ENCODE measurements around the gene FALEC. TPM values are rescaled to one million over a fixed set of nuclear protein-coding genes. Genes with fewer than 3 reads are reported as not detected.

The FALEC gene
- total RNA-seq, 2 experiments from 2014 or later: not detected

GRCh38 chr1:150521196-150521968 is 5.8 kb downstream of the FALEC start:
- TF ChIP-seq, protein P1, sequence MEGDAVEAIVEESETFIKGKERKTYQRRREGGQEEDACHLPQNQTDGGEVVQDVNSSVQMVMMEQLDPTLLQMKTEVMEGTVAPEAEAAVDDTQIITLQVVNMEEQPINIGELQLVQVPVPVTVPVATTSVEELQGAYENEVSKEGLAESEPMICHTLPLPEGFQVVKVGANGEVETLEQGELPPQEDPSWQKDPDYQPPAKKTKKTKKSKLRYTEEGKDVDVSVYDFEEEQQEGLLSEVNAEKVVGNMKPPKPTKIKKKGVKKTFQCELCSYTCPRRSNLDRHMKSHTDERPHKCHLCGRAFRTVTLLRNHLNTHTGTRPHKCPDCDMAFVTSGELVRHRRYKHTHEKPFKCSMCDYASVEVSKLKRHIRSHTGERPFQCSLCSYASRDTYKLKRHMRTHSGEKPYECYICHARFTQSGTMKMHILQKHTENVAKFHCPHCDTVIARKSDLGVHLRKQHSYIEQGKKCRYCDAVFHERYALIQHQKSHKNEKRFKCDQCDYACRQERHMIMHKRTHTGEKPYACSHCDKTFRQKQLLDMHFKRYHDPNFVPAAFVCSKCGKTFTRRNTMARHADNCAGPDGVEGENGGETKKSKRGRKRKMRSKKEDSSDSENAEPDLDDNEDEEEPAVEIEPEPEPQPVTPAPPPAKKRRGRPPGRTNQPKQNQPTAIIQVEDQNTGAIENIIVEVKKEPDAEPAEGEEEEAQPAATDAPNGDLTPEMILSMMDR (IDR thresholded peaks at IDR 0.05): no peak
- CTCF ChIA-PET: interaction anchor here (4.8 kb wide), 1 partner anchor 11 kb away, joined by 22 read pairs; no protein-coding TSS in a partner anchor
- H3K36me3 Mint-ChIP-seq (ENCODE audit: low read depth): no peaks in the 10 kb centered on the region
- POLR2A ChIA-PET: no interaction called here
- no peak for ATAC-seq
- H3K27me3 Mint-ChIP-seq: no peaks in the 10 kb centered on the region
- H3K27ac Mint-ChIP-seq: no peak overlapping the region
- H3K4me3 Mint-ChIP-seq: no peak overlapping the region
- intact Hi-C loops (cut with micrococcal nuclease): no loop called here
- no peaks in the 10 kb centered on the region for H3K9me3 Mint-ChIP-seq
- H3K4me1 Mint-ChIP-seq (ENCODE audit: low read depth): peaks cover 5% of the 10 kb centered on the region
- DNase-seq: no peak

DNA sequence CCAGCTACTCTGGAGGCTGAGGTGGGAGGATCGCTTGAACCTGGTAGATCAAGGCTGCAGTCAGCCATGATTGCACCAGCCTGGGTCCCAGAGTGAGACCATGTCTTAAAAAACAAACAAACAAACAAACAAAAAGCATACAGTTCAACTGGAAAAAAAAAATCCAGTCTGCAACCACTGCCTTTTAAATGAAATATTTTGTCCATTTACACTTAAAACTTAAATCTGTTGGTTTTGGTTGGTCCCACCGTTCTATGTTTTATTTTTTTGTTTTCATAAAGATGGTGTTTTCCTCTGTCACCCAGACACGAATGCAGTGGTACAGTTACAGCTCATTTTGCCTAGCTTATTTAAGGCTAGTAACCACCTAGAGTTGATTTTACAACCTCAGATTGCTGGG is 9.8 kb downstream of the FALEC start:
- ChIA-PET CTCF (no interaction called here), POLR2A (interaction anchor here (0.5 kb wide), 1 partner anchor 63 kb away, joined by 3 read pairs; no protein-coding TSS in a partner anchor)
- no peak for ATAC-seq
- no peak for DNase-seq
- H3K4me3 Mint-ChIP-seq: no peak overlapping the region
- intact Hi-C loops (cut with micrococcal nuclease): no loop called here
- TF ChIP-seq, protein P1 (IDR thresholded peaks at IDR 0.05): no peak
- no peaks in the 10 kb centered on the region for H3K36me3 Mint-ChIP-seq (ENCODE audit: low read depth)
- H3K9me3 Mint-ChIP-seq: no peaks in the 10 kb centered on the region
- H3K27me3 Mint-ChIP-seq: no peaks in the 10 kb centered on the region
- no peak overlapping the region for H3K27ac Mint-ChIP-seq
- H3K4me1 Mint-ChIP-seq (ENCODE audit: low read depth): no peaks in the 10 kb centered on the region

GRCh38 chr1:150528196-150528595 is 12.6 kb downstream of the FALEC start:
- no peaks in the 10 kb centered on the region for H3K9me3 Mint-ChIP-seq
- no peaks in the 10 kb centered on the region for H3K4me1 Mint-ChIP-seq (ENCODE audit: low read depth)
- TF ChIP-seq, protein P1 (IDR thresholded peaks at IDR 0.05): no peak
- H3K27ac Mint-ChIP-seq: no peak overlapping the region
- ChIA-PET CTCF (interaction anchor here (1.0 kb wide), 1 partner anchor 185 kb away, joined by 3 read pairs; no protein-coding TSS in a partner anchor), POLR2A (interaction anchor here (1.8 kb wide), 1 partner anchor 27 kb away, joined by 4 read pairs; no protein-coding TSS in a partner anchor)
- H3K36me3 Mint-ChIP-seq (ENCODE audit: low read depth): no peaks in the 10 kb centered on the region
- intact Hi-C loops (cut with micrococcal nuclease): no loop called here
- no peak overlapping the region for H3K4me3 Mint-ChIP-seq
- no peak for DNase-seq
- H3K27me3 Mint-ChIP-seq: no peaks in the 10 kb centered on the region
- ATAC-seq: no peak

GRCh38 chr1:150529017-150529416 is 13.5 kb downstream of the FALEC start:
- Mint-ChIP-seq H3K4me1 (ENCODE audit: low read depth) (no peaks in the 10 kb centered on the region), H3K4me3 (no peak overlapping the region), H3K27me3 (no peaks in the 10 kb centered on the region), H3K9me3 (no peaks in the 10 kb centered on the region), H3K27ac (no peak overlapping the region), H3K36me3 (ENCODE audit: low read depth) (no peaks in the 10 kb centered on the region)
- POLR2A ChIA-PET: interaction anchor here (1.8 kb wide), 1 partner anchor 27 kb away, joined by 4 read pairs; no protein-coding TSS in a partner anchor
- intact Hi-C loops (cut with micrococcal nuclease): no loop called here
- no peak for ATAC-seq
- no peak for DNase-seq
- CTCF ChIA-PET: interaction anchor here (1.0 kb wide), 1 partner anchor 185 kb away, joined by 3 read pairs; no protein-coding TSS in a partner anchor
- TF ChIP-seq, protein P1 (IDR thresholded peaks at IDR 0.05): no peak

All from activated CD8-positive, alpha-beta T cell treated with anti-CD3 and anti-CD28 coated beads for 36 hours (primary cell).